GM19099 (cell line): ENCODE measurements around the gene DTNB.

Source experiments
- POLR2A ChIP-seq: IDR thresholded peaks from 3 replicates; pipeline ENCODE4 v1.6.1; 2011; ENCODE audit warnings: low read depth; ENCODE audit not compliant: insufficient read length; ENCODE audit errors: extremely low read depth

Gene DTNB

DNA sequence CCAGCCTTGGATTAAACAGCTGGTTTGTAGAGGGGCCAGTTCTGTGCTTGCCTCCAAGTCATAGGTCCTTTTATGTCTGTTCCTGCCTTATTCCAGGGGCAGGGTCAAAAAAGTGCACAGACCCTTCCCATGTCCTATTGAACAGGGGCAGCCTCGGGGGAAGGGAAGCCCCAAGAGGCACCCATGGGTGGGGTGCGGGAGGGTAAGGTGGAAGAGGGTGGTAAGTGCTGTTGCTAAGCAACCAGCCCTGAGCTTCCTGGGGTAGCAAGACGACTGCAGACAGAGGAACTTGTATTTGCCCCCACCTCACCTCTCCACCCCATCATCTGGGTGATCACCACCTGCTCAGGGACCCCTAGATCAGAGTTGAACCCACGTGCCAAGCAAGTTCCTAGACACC lies 339.4 kb downstream of the DTNB start:
- no peak for TF ChIP-seq POLR2A

- TF ChIP-seq POLR2A: no peak
Observed at GRCh38 chr2:25332571-25332970, 340.8 kb downstream of the DTNB start.

- TF ChIP-seq POLR2A: no peak
Observed at GRCh38 chr2:25331686-25332365, 341.6 kb downstream of the DTNB start.

DNA sequence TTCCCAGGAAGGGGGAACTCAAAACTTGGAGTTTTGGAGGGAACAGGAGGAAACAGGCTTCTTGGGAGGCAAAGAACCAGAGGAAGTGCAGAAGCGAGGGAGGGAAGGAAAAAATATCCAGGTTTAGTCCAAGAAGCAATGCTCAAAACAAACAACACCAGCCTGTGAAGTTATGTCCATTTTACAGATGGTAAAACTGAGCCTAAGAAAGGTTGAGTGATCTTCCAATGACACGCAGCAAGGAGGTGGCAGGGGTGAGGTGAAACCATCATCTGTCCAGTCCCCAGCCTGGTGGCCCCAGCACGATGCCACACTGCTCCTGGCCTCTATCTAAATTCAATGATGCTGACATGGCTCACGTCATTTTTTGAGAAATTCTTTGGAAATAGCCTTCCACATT lies 342.4 kb downstream of the DTNB start:
- TF ChIP-seq POLR2A: no peak

GRCh38 chr2:25330273-25330672 lies 343.1 kb downstream of the DTNB start:
- no peak for TF ChIP-seq POLR2A

- TF ChIP-seq POLR2A: no peak
Observed at GRCh38 chr2:25328152-25329085, 345.0 kb downstream of the DTNB start.
